RWPE1 (cell line): ENCODE results near the gene TRAM2.
A peak's percentile ranks its signal among the peaks of the same experiment; 100 is the strongest.

Source experiments
- CTCF ChIA-PET: fragments of 350-600 bp; sonication (Branson Sonifier 250); formaldehyde crosslinking; extraction: SDS; loops from one replicate; lab custom pipeline; 2021; lab: Yijun Ruan, JAX
- POLR2A ChIA-PET: fragments of 400-600 bp; formaldehyde crosslinking; extraction: SDS; loops from one replicate; lab custom pipeline; 2020; ENCODE audit warnings: antibody characterized with exemption; ENCODE audit not compliant: low non-redundant PET; lab: Yijun Ruan, JAX
- DNase-seq: peaks from one replicate; pipeline ENCODE4 v3.0.0; 2012; ENCODE audit warnings: low spot score
- H3K27ac ChIP-seq: fragments of 450-650 bp; 2 replicates; pipeline ENCODE4 v1.5.1; 2017
- TF ChIP-seq, protein P1 (sequence below): fragments of 450-650 bp; conservative IDR thresholded peaks from 2 replicates; pipeline ENCODE4 v1.5.1; 2017; ENCODE audit warnings: low read depth, mild to moderate bottlenecking

Gene TRAM2, protein sequence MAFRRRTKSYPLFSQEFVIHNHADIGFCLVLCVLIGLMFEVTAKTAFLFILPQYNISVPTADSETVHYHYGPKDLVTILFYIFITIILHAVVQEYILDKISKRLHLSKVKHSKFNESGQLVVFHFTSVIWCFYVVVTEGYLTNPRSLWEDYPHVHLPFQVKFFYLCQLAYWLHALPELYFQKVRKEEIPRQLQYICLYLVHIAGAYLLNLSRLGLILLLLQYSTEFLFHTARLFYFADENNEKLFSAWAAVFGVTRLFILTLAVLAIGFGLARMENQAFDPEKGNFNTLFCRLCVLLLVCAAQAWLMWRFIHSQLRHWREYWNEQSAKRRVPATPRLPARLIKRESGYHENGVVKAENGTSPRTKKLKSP

DNA sequence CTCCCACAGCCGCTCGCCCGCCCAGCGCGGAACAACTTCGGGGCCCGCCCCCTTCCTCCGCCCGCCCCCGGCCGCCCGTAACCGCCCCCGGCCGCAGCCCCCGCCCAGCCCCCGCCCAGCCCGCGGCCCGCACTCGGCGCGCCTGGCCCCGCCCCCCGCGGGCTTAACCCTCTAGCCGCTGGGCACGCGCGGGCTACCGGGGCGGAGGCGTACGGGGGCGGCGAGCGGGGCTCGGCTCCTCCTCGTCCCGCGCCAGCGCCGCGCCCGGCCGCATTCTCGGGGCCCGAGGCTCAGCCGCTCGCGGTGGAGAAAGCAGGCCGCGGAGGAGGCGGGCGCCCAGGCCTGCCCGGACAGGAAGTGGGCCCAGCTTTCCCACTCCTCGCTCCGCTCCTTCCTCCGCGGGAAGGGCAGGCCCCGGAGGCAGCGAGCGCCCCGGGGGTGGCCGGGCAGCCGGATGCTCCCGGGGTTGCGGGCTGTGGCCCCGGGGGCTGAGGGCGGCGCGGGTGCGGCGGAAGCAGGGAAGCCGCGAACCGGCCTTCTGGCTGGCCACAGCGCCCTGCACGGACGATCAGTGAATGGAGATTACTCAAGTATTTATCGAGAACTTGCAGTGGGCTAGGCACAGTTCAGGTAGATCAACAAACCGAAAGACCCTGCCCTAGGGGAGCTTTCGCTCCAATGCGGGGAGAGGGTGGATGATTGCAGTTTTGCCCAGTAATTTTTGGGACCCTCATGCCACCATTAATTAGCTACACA is at the start of gene TRAM2:
TSS of gene TRAM2 (minus strand) at position 39 of the 756 bp plus-strand sequence. CDS start 145 bp downstream, outside the sequence.
- TF ChIP-seq, protein P1, sequence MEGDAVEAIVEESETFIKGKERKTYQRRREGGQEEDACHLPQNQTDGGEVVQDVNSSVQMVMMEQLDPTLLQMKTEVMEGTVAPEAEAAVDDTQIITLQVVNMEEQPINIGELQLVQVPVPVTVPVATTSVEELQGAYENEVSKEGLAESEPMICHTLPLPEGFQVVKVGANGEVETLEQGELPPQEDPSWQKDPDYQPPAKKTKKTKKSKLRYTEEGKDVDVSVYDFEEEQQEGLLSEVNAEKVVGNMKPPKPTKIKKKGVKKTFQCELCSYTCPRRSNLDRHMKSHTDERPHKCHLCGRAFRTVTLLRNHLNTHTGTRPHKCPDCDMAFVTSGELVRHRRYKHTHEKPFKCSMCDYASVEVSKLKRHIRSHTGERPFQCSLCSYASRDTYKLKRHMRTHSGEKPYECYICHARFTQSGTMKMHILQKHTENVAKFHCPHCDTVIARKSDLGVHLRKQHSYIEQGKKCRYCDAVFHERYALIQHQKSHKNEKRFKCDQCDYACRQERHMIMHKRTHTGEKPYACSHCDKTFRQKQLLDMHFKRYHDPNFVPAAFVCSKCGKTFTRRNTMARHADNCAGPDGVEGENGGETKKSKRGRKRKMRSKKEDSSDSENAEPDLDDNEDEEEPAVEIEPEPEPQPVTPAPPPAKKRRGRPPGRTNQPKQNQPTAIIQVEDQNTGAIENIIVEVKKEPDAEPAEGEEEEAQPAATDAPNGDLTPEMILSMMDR, result no peak
- DNase-seq, result peak; percentile 77
- peak within 1 kb of the TSS; percentile 95 for H3K27ac ChIP-seq
- ChIA-PET CTCF (interaction anchor here (0.6 to 1.4 kb wide), 7 partner anchors 10 to 407 kb away, joined by 3 to 10 read pairs (median 3); no protein-coding TSS in a partner anchor), POLR2A (interaction anchor here (0.7 to 1.8 kb wide), 2 partner anchors 54 to 73 kb away, joined by 3 to 10 read pairs; no protein-coding TSS in a partner anchor)

DNA sequence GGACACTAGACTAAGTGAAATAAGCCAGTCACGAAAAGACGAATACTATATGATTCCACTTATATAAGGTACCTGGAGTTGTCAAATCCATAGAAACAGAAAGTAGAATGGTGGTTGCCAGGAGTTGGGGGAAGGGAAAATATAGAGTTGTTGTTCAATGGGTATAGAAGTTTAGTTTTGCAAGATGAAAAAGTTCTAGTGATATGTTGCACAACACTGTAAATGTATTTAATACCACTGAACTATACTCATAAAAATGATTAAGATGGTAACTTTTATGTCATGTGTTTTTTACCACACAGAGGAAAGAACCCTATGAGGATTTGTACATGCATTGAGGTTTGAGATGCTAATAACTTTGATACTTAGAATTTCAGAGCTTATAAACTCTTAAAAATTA is 46.0 kb upstream of the TRAM2 start:
- ChIA-PET CTCF (interaction anchor here (0.5 to 0.6 kb wide), 2 partner anchors 233 to 346 kb away, joined by 3 to 4 read pairs; no protein-coding TSS in a partner anchor), POLR2A (no interaction called here)
- TF ChIP-seq, protein P1, result no peak
- no peak overlapping the region for H3K27ac ChIP-seq
- no peak for DNase-seq

DNA sequence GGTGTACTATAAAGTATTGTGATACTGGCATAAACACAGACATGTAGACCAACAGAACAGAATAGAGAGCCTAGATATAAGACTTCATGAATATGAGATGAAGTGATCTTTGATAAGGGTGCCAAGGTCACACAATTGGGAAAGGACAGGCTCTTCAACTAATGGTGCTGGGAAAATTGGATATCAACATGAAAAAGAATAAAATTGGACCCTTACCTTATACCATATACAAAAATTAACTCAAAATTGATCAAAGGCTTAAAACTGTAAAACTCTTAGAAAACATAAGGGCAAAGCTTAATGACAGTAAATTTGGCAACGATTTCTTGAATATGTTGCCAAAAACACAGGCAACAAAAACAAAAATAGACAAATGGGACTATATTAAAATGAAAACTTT is 44.8 kb upstream of the TRAM2 start:
- no peak for DNase-seq
- ChIA-PET CTCF (interaction anchor here (0.6 kb wide), 1 partner anchor 132 kb away, joined by 4 read pairs; no protein-coding TSS in a partner anchor), POLR2A (no interaction called here)
- TF ChIP-seq, protein P1, result no peak
- no peak overlapping the region for H3K27ac ChIP-seq

DNA sequence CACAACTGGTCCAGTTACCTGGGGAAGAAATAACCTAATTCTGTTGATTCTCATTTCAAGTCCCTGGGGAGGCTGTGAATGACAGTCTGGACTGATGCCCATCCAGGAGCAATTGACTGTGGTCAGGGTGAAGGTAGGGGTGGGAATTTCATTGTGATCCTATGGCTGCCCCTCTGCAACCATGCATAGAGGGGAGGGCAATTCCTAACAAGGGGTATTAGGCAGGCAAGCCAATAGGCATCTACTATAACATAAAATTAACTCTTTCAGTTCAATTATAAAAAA is 44.0 kb upstream of the TRAM2 start:
- POLR2A ChIA-PET, result no interaction called here
- no peak for DNase-seq
- TF ChIP-seq, protein P1, result no peak
- CTCF ChIA-PET, result no interaction called here
- H3K27ac ChIP-seq, result no peak overlapping the region

DNA sequence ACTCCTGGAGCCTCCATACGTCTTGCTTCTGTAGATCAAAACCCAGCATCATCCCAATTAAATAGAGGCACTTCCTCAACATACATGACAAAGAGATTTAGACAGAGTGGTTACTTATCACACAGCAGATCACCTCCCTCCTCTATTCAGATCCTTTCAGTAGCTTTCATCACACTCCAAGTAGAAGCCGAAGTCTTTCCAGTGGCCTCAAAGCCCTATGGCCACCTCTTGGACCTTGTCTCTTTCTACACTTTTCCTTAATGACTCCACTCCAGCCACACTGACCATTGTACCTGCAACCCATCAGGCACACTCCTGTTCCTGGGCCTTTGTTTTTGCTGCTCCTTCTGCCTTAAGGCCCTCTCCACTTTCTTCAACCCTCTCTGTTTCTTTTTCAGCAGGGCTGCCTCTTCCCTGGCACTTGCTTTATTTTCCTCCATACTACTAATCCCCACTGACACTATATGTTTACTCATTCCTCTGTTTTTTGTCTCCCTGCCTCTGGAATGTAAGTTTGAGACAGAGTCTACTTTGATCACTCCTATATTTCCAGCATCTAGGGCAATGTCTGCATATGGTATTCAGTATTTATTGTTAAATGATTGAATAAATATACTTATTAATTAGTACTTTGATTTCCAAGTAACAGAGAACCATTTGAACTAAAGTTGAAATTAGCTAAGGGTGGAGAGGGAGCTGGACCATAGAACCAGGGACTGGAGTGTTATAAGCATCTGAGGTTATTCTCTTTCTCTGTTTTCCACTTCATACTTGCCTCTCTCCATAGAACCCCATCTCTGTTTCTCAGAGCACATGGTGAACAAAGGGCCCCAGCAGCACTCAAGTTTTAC is 43.4 kb upstream of the TRAM2 start:
- no peak for DNase-seq
- ChIA-PET POLR2A (no interaction called here), CTCF (no interaction called here)
- H3K27ac ChIP-seq, result no peak overlapping the region
- TF ChIP-seq, protein P1, result no peak

DNA sequence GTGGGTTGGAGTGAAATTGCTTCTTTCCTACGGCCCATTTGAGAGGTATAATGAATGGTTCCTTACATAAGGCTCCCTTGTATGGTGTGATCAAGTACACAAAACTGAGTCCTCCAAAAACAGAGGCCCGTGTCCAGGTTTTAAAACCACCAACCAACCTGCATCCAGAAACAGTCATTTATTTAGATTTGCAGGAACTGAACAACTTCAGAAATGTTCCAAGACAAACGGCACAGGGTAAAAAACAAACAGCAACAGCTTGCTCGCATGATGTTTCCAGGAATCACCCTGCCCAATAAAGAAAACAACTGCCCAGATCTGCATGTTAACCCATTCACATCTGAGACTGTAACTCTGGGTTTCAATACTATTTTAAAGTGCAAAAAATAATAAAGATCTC is 40.2 kb upstream of the TRAM2 start:
- ChIA-PET POLR2A (no interaction called here), CTCF (no interaction called here)
- no peak for DNase-seq
- TF ChIP-seq, protein P1, result no peak
- no peak overlapping the region for H3K27ac ChIP-seq
